ENCODE data around the gene BCL7B.
"Not testable (repeated sequence)": the region's sequence is repeated elsewhere in the genome, so short reads cannot be mapped to it uniquely, and the experiment has no call there.

BCL7B gene

GRCh38 chr7:73533742-73534141, 23.7 kb downstream of the BCL7B start:
- no peak for TF ChIP-seq POLR2A (IDR thresholded peaks at IDR 0.05; ENCODE audit: low read depth, low read length)
- FAIRE-seq (no peak), DNase-seq (ENCODE audit: insufficient read length, low spot score) (no peak)

- FAIRE-seq = no peak
- no peak for TF ChIP-seq POLR2A (IDR thresholded peaks at IDR 0.05; ENCODE audit: low read depth, low read length)
Measured at GRCh38 chr7:73532224-73532623, 25.3 kb downstream of the BCL7B start.

GRCh38 chr7:73530800-73531199, 26.7 kb downstream of the BCL7B start:
- FAIRE-seq (no peak), DNase-seq (ENCODE audit: insufficient read length, low spot score) (no peak)
- TF ChIP-seq POLR2A (IDR thresholded peaks at IDR 0.05; ENCODE audit: low read depth, low read length) = no peak

More at GRCh38 chr7:73532224-73532623, 25.3 kb downstream of the BCL7B start:
- no peak for DNase-seq (ENCODE audit: insufficient read length, low spot score)

DNA sequence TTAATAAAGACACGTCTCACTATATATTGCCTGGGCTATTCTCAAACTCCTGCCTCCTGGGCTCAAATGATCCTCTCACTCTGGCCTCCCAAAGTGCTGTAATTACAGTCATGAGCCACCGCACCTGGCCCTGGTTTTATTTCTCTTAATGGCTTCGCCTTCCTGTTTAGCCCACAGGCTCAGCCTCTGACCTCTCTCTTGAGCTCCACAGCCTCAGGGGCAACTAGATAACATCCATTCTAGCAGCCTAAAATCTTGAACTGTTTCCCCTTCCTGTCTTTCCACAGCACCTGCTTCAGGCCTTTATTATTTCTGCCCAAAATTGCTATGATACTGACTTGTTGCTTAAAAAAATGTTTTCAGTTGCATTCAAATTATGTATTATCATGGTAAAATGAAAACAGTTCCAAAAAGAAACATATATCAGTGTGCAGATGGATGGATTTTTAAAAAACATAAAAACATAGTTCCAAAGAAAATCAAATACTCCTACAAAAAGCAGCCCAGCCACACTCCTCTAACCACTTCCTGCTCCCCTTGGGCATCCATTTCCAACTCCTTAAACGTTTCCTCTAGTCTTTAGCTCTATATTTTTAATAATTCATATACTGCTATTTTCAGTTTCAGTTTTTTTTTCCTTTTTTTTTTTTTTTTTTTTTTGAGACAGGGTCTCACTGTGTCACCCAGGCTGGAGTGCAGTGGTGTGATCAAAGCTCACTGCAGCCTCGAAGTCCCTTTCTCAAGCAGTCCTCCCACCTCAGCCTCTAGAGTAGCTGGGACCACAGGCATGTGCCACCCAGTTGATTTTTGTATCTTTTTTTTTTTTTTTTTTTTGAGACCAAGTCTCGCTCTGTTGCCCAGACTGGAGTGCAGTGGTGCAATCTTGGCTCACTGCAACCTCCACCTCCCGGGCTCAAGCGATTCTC, 30.3 kb downstream of the BCL7B start:
- no peak for TF ChIP-seq POLR2A (IDR thresholded peaks at IDR 0.05; ENCODE audit: low read depth, low read length)
- DNase-seq (ENCODE audit: insufficient read length, low spot score) (no peak), FAIRE-seq (no peak)

DNA sequence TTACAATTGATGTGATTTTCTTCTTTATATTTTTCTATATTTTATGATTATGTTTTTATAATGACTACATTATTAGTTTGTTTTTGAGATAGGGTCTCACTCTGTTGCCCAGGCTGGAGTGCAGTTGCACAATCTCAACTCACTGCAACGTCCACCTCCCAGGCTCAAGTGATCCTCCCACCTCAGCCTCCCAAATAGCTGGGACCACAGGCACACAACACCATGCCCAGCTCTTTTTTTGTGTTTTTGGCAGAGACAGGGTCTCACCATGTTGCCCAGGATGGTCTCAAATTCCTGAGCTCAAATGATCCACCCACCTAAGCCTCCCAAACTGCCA, 31.4 kb downstream of the BCL7B start:
- FAIRE-seq; DNase-seq (ENCODE audit: insufficient read length, low spot score): not testable (repeated sequence)

- DNase-seq (ENCODE audit: insufficient read length, low spot score) (peak; percentile 95), FAIRE-seq (no peak)
- TF ChIP-seq POLR2A (IDR thresholded peaks at IDR 0.05; ENCODE audit: low read depth, low read length) = peak; percentile 4
Measured at GRCh38 chr7:73522105-73522872, 35.2 kb downstream of the BCL7B start, which contains the start of gene BAZ1B. BAZ1B (minus strand) TSS chr7:73522293; CDS start chr7:73521933, 360 bp downstream.

- FAIRE-seq (no peak), DNase-seq (ENCODE audit: insufficient read length, low spot score) (peak; percentile 51)
- TF ChIP-seq POLR2A (IDR thresholded peaks at IDR 0.05; ENCODE audit: low read depth, low read length) = peak; percentile 61
Measured at GRCh38 chr7:73521636-73522104, 35.8 kb downstream of the BCL7B start.

GRCh38 chr7:73520673-73521635, 36.5 kb downstream of the BCL7B start:
- no peak for DNase-seq (ENCODE audit: insufficient read length, low spot score)
- TF ChIP-seq POLR2A (IDR thresholded peaks at IDR 0.05; ENCODE audit: low read depth, low read length) = no peak
- FAIRE-seq = no peak

DNA sequence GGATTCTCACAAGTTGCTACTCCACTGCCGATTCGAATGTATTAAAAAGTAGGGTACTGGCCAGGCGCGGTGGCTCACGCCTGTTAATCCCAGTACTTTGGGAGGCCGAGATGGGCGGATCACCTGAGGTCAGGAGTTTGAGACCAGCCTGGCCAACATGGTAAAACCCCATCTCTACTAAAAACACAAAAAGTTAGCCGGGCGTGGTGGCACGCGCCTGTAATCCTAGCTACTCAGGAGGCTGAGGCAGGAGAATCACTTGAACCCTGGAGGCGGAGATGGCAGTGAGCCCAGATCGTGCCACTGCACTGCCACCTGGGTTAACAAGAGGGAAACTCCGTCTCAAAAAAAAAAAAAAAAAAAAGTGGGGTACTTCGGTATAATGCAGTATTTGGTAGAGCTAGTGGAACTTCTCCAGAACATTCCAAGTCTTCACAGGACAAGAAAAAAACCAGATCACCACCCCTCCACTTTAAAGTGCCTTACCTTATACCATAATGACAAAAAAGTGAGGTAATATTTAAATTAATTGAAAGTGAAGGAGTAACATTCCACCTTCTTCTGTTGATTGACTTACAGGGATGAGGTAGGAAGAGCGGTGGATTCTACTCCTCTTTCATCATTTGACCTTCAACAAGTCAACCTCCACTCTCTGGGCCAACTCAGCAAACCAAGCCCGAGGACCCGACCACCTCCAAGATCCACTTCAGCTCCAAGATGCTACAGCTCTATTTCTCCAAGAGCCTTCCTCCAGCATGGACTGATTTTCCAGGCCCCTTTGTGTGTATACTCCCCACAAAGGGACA, 37.4 kb downstream of the BCL7B start:
- FAIRE-seq = no peak
- TF ChIP-seq POLR2A (IDR thresholded peaks at IDR 0.05; ENCODE audit: low read depth, low read length) = no peak
- DNase-seq (ENCODE audit: insufficient read length, low spot score) = no peak

GRCh38 chr7:73518470-73518869, 39.0 kb downstream of the BCL7B start:
- no peak for TF ChIP-seq POLR2A (IDR thresholded peaks at IDR 0.05; ENCODE audit: low read depth, low read length)
- FAIRE-seq (no peak), DNase-seq (ENCODE audit: insufficient read length, low spot score) (no peak)

DNA sequence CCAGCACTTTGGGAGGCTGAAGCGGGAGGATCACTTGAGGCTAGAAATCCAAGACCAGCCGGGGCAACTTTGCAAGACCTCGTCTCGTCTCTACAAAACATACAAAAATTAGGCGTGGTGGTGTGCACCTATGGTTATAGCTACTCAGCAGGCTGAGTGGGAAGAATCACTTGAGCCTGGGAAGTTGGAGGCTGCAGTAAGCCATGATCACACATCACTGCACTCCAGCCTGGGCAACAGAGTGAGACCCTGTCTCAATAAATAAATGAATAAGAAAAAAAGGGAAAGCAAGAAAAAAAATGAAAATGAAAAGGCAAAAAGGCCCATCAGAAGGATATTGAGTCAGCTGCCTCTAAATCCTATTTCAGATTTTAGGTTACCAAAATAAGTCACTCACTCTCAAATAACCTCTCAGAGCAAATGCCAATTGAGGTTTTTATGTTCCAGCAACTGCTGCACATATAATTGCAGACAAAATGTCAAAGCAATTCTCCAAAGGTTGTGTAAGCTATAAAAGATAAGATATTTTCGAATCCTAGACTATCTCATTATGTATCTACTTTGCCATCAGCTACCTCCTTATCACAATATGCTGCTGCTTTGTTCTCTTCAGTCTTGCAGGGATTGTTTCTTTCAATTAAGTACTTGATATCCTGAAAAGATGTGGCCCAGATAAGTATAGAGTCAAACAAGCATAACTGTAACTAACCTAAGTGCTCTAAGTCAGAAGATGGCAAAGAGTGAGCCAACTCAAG, 40.1 kb downstream of the BCL7B start:
- no peak for FAIRE-seq
- TF ChIP-seq POLR2A (IDR thresholded peaks at IDR 0.05; ENCODE audit: low read depth, low read length) = no peak
- no peak for DNase-seq (ENCODE audit: insufficient read length, low spot score)

- FAIRE-seq = no peak
- DNase-seq (ENCODE audit: insufficient read length, low spot score) = no peak
Measured at GRCh38 chr7:73515178-73515577, 42.3 kb downstream of the BCL7B start.

More at GRCh38 chr7:73515178-73515577, 42.3 kb downstream of the BCL7B start:
- TF ChIP-seq POLR2A (IDR thresholded peaks at IDR 0.05; ENCODE audit: low read depth, low read length) = no peak

All from H54 (cell line).